GM12872 (cell line): ENCODE results near the gene MATN1.
A peak's percentile ranks its signal among the peaks of the same experiment; 100 is the strongest.

ENCODE experiments used
- CTCF ChIP-seq: IDR thresholded peaks from 3 replicates; pipeline ENCODE4 v1.5.1; 2011; ENCODE audit warnings: low read depth, mild to moderate bottlenecking, low read length, moderate library complexity; ENCODE audit not compliant: insufficient read depth

The MATN1 gene

GRCh38 chr1:30764939-30765555 lies 41.7 kb upstream of the MATN1 start:
- no peak for TF ChIP-seq CTCF

- no peak for TF ChIP-seq CTCF
Observed at GRCh38 chr1:30764396-30764795, 41.0 kb upstream of the MATN1 start.

- no peak for TF ChIP-seq CTCF
Observed at GRCh38 chr1:30763651-30764248, 40.4 kb upstream of the MATN1 start.

- TF ChIP-seq CTCF, result no peak
Observed at GRCh38 chr1:30762930-30763650, 39.7 kb upstream of the MATN1 start.

GRCh38 chr1:30762152-30762929 lies 39.0 kb upstream of the MATN1 start:
- TF ChIP-seq CTCF, result no peak

- TF ChIP-seq CTCF, result peak; percentile 35; the same call in 2 of the 3 replicates
Observed at GRCh38 chr1:30761381-30762151, 38.2 kb upstream of the MATN1 start.
